Ovary (tissue), 10 donors: Measurements from ENCODE around the gene OR2Y1. TPM values are rescaled to one million over a fixed set of nuclear protein-coding genes. Genes with fewer than 3 reads are reported as not detected.
"Not testable (repeated sequence)": the region's sequence is repeated elsewhere in the genome, so short reads cannot be mapped to it uniquely, and the experiment has no call there.

Experiments used
- DNase-seq, 5 donors: peaks; one replicate each; pipeline ENCODE4 v3.0.0-alpha.2; 2019 to 2020
- H3K27ac ChIP-seq, 2 donors: fragments of 200-600 bp; one replicate each; pipeline versions ENCODE4 v1.5.1 to v1.8.0; 2019 to 2022
- H3K27me3 ChIP-seq: fragments of 200-600 bp; one replicate; pipeline ENCODE4 v1.8.0; 2022
- H3K36me3 ChIP-seq: fragments of 200-600 bp; sonication (generic); one replicate; pipeline ENCODE4 v1.5.1; 2019
- H3K4me1 ChIP-seq: one replicate; pipeline ENCODE4 v1.8.1; 2013; ENCODE audit warnings: mild to moderate bottlenecking, moderate library complexity; ENCODE audit not compliant: insufficient read depth
- H3K4me3 ChIP-seq: fragments of 200-600 bp; sonication (generic); one replicate; pipeline ENCODE4 v1.5.1; 2017
- H3K9me3 ChIP-seq, 2 donors: fragments of 200-600 bp in 1 of 2; sonication (generic) in 1 of 2; one replicate each; pipeline versions ENCODE4 v1.5.1 to v1.8.1; 2013 to 2019; ENCODE audit warnings: mild to moderate bottlenecking in 1 of 2, moderate library complexity in 1 of 2
- CTCF ChIP-seq, 3 donors: fragments of 450-650 bp in 2 of 3; fragments of 200-600 bp in 1 of 3; IDR thresholded peaks; one replicate each; pipeline versions ENCODE4 v1.5.1 to v1.8.0; 2016 to 2022; ENCODE audit warnings: antibody characterized with exemption in 3 of 3, mild to moderate bottlenecking in 1 of 3
- EP300 ChIP-seq: sonication (generic); formaldehyde crosslinking; IDR thresholded peaks from one replicate; pipeline ENCODE4 v1.6.1; 2017; ENCODE audit warnings: antibody characterized with exemption
- POLR2A ChIP-seq: fragments of 450-650 bp; IDR thresholded peaks from one replicate; pipeline ENCODE4 v1.6.1; 2017; ENCODE audit warnings: antibody characterized with exemption, mild to moderate bottlenecking, moderate library complexity
- WGBS, 3 donors: extraction: QIAGEN DNeasy Blood & Tissue Kit in 1 of 3; methylation state at CpG; one replicate each; pipeline versions ENCODE4 v1.1.5 to v1.1.7; 2013 to 2017; 5-methylcytosine and 5-hydroxymethylcytosine counted together
- intact Hi-C, 4 donors: fragments of 100-400 bp; cut with DNase I; formaldehyde crosslinking; loops; one replicate each; pipeline versions ENCODE4 v1.11.0 to v1.15.1; 2022 to 2023
- long read RNA-seq, 3 donors: library from polyadenylated mRNA in 2 of 3; unstranded in 2 of 3; transcript quantifications; one replicate each; pipeline ENCODE4 v2.0.0 and lab custom pipeline, GENCODE V29; 2021 to 2026
- polyA plus RNA-seq, 2 donors: library from polyadenylated mRNA; stranded (reverse); fragments of 200-250 nt in 1 of 2; fragments of 350-450 nt in 1 of 2; fragmentation: Illumina TruSeq in 1 of 2; extraction: RNeasy Lipid Tissue Mini Kit (QIAGEN cat#74804) in 1 of 2; gene quantifications; one replicate each; pipeline ENCODE4 v1.2.3, GENCODE V29; 2013 to 2014
- total RNA-seq, 7 donors: library from RNA; depleted of rRNA in 2 of 7; stranded (reverse); fragments of >200 nt in 2 of 7; fragmentation: NEBNext Ultra II Directional in 3 of 7; extraction: Animal tissue kit (Norgen Biotek cat#: 25700) in 3 of 7; gene quantifications; one replicate each; pipeline versions ENCODE4 v1.1.0 to v1.2.4, GENCODE V29; 2016 to 2023
- donor health status: DM: no; HTN: no; CAD: no; lungs with moderate emphysema.
- donor health status: DM: no; HTN: no; CAD: no.
- donor health status: Bipolar disorder and iron deficiency.
- donor health status: DM: yes; HTN: yes; CAD: no.
- donor health status: DM: no; HTN: no; CAD: no.
- donor health status: DM: yes; HTN: yes; CAD: no.

OR2Y1 gene
- not detected for total RNA-seq
- not detected for polyA plus RNA-seq
- long read RNA-seq, donor 1, result 0 reads
- long read RNA-seq, donor 2, result 0 reads
- long read RNA-seq, donor 3, result 0 reads

GRCh38 chr5:180739958-180740357, at the start of gene OR2Y1:
OR2Y1 (minus strand) TSS chr5:180740058; CDS start chr5:180740058, 0 bp downstream.
- 84 to 93% (median 85%) methylated on average over 2 of the region's 2 CpGs for WGBS, 3 donors
- no peak for DNase-seq
- Histone ChIP-seq H3K36me3 (no peaks in the 10 kb centered on the region), H3K27ac (no peak within 1 kb of the TSS), H3K9me3 (no peaks in the 10 kb centered on the region), H3K4me3 (no peak within 1 kb of the TSS), H3K27me3 (no peaks in the 10 kb centered on the region), H3K4me1 (no peaks in the 10 kb centered on the region)
- intact Hi-C loops, result no loop called here
- TF ChIP-seq POLR2A (no peak), EP300 (no peak), CTCF (IDR thresholded peaks at IDR 0.05) (no peak)

DNA sequence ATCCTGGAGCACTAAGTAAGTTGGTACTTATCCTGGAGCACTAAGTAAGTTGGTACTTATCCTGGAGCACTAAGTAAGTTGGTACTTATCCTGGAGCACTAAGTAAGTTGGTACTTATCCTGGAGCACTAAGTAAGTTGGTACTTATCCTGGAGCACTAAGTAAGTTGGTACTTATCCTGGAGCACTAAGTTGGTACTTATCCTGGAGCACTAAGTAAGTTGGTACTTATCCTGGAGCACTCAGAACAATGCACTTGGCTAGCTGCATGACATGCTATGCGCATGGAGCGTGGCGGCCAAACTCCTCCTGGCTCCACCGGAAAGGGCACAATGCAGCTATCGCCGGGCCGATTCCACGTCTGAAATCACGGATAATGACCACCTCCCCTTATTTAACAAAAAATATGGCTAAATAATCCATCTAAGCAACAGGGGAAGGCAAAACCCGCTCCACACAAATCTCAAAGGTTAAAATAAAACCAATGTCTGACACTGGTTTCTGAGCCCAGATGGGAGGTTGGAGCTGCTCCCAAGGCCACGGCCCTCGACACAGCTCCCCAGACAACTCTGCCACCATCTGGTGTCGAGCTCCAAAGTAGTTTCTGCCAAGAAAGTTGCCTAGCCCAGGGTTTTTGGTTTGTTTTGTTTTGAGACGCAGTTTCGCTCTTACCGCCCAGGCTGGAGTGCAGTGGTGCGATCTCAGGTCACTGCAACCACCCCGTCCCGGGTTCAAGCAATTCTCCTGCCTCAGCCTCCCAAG, 49.0 kb upstream of the OR2Y1 start:
- peaks cover 39% of the 10 kb centered on the region for H3K4me1 ChIP-seq
- H3K27ac ChIP-seq, result peak overlapping the region; percentile 49 to 93
- intact Hi-C loops, result loop anchor here (5.0 to 10.0 kb wide), 5 partner anchors 43 to 396 kb away; partner anchors contain the start of gene ZFP62 (in 1 of the 4)
- H3K27me3 ChIP-seq, H3K9me3 ChIP-seq, H3K36me3 ChIP-seq, H3K4me3 ChIP-seq: not testable (repeated sequence)
- DNase-seq, result peak; percentile 70 to 82 (median 77)
- 20 to 46% (median 34%) methylated on average over 19 of the region's 19 CpGs for WGBS, 3 donors

DNA sequence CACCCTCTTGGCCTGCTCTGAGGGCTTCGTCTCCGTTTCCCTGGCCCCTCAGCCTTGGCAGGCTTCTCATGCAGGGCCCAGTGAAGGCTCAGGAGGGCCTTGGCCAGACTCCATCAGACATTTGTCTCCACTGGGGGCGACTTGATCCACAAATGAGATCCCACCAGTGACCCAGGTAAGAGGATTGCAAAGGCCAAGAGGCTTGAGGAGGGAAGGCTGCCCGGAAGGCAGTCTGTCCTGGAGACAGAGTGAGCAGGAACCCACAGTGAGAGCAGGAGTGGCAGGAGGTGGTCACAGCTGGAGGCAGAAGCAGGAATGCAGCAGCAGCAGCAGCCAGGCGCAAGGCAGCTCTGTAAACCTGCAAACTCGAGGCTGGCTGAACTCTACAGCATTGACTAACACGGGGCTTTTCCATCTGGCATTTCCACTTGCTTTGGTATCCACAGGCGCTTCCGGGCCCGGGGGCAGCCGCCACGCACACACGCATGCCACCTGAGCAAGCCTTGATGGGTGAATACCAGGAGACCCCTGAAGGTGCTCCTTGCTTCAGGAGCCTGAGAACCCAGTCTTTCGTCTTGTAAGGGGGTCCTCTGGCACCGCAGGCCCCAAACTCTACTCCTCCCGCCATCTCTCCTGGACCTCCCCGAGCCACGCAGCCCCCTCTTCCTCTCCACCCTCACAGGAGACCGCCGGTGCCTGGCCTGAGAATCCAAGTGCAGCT, 48.0 kb upstream of the OR2Y1 start:
- Histone ChIP-seq H3K4me1 (peaks cover 39% of the 10 kb centered on the region), H3K9me3 (no peaks in the 10 kb centered on the region), H3K27ac (peak overlapping the region; percentile 49 to 93), H3K27me3 (no peaks in the 10 kb centered on the region), H3K4me3 (no peak overlapping the region), H3K36me3 (no peaks in the 10 kb centered on the region)
- peak in 3 of 5 donors; percentile 41 to 57 (median 53) for DNase-seq
- intact Hi-C loops, result loop anchor here (5.0 to 10.0 kb wide), 5 partner anchors 44 to 397 kb away; partner anchors contain the start of gene ZFP62 (in 1 of the 4)
- no peak for TF ChIP-seq POLR2A
- WGBS, 3 donors, result 29 to 49% (median 32%) methylated on average over 20 of the region's 20 CpGs

- Histone ChIP-seq H3K27me3 (no peaks in the 10 kb centered on the region), H3K4me1 (peaks cover 39% of the 10 kb centered on the region), H3K9me3 (no peaks in the 10 kb centered on the region), H3K4me3 (no peak overlapping the region), H3K27ac (peak overlapping the region; percentile 50 to 93), H3K36me3 (no peaks in the 10 kb centered on the region)
- TF ChIP-seq CTCF (IDR thresholded peaks at IDR 0.05) (no peak), POLR2A (no peak), EP300 (no peak)
- intact Hi-C loops, result loop anchor here (5.0 to 10.0 kb wide), 5 partner anchors 46 to 398 kb away; partner anchors contain the start of gene ZFP62 (in 1 of the 4)
- 17 to 31% (median 24%) methylated on average over 21 of the region's 21 CpGs for WGBS, 3 donors
- peak in 1 of 5 donors; percentile 56 for DNase-seq
Measured at GRCh38 chr5:180786531-180787398, 46.9 kb upstream of the OR2Y1 start.

DNA sequence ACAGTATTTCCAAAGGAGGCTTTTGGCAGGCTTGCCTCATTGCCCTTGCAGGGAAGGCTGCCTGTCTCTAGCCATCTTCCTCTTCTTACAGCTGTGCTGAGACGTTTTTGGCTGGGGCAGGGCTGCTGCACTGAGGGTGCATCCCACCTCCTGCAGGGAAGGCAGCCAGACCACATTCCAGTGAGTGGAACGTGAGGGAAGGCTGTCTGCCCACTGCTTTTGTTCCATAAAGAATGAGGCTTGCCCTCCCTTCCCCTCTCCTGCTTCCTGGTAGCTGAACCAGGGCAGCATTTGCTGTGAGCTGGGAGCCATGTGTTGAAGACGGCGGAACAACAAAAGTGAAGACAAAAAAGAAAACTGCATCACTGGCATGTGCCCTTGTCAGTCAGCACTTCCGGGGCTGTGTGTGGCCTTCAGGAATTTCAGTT, 46.0 kb upstream of the OR2Y1 start:
- intact Hi-C loops, result loop anchor here (5.0 to 10.0 kb wide), 5 partner anchors 46 to 399 kb away; partner anchors contain the start of gene ZFP62 (in 1 of the 4)

More for the DNA sequence above, 46.0 kb upstream of the OR2Y1 start:
- peak in 4 of 5 donors; percentile 51 to 72 (median 63) for DNase-seq
- Histone ChIP-seq H3K27ac (peak overlapping the region; percentile 50 to 93), H3K9me3 (no peaks in the 10 kb centered on the region), H3K4me3 (no peak overlapping the region), H3K4me1 (peaks cover 39% of the 10 kb centered on the region), H3K36me3 (no peaks in the 10 kb centered on the region), H3K27me3 (no peaks in the 10 kb centered on the region)
- 2 to 6% (median 5%) methylated on average over 5 of the region's 5 CpGs for WGBS, 3 donors
- TF ChIP-seq POLR2A (no peak), CTCF (IDR thresholded peaks at IDR 0.05) (no peak), EP300 (no peak)
